GM21528 (cell line): ENCODE measurements around the gene TENT5C.

Experiments
- ATAC-seq: cut with Tn5 transposase; IDR thresholded peaks from one replicate; pipeline ENCODE4 v1.9.1; 2021; ENCODE audit warnings: mild to moderate bottlenecking, moderate library complexity; ENCODE audit not compliant: unreplicated experiment, low FRiP score

TENT5C gene

GRCh38 chr1:117611894-117612483 is 6.1 kb downstream of the TENT5C start:
- ATAC-seq = no peak

GRCh38 chr1:117612517-117613248 is 6.8 kb downstream of the TENT5C start:
- ATAC-seq = no peak

DNA sequence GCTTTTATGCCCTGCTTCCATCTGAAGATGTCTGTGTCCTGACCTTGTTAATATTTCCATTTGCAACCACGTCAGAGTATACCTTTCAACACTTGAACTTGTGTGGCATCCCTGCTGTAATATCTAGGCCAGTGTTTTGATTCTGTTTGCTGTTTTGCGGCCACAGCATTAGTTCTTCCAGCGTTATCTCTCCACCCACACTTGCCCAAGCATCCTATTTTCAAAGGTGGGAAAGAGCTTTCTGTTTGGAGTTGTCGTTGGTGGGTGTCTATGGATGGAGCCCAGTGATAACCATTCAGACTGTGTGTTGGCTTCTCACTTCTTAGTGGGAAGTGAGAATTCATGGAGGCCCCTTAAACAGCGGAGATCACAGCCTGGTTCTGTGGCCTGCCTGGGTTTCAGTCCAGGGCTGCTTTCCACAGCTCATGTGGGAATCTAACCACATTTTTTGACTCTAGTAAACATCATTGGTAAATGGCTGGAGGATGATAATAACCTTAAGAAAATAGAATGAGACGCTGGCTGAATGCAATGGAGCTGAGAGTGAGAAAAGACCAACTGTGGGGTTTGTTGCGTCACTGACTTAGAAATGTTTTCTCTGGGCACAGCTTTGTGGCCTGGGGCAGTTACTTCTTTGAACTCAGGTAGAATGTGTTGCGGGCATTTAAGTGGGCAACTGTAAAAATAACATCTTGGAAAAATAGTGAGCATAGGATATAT is 7.6 kb downstream of the TENT5C start:
- ATAC-seq = no peak

GRCh38 chr1:117613969-117614729 is 8.3 kb downstream of the TENT5C start:
- no peak for ATAC-seq

- ATAC-seq = no peak
Observed at GRCh38 chr1:117615474-117615873, 9.6 kb downstream of the TENT5C start.

GRCh38 chr1:117616356-117616755 is 10.5 kb downstream of the TENT5C start:
- no peak for ATAC-seq

GRCh38 chr1:117616967-117617366 is 11.1 kb downstream of the TENT5C start:
- no peak for ATAC-seq

GRCh38 chr1:117618450-117619122 is 12.7 kb downstream of the TENT5C start:
- no peak for ATAC-seq

- ATAC-seq = no peak
Observed at GRCh38 chr1:117620440-117620839, 14.6 kb downstream of the TENT5C start.

- no peak for ATAC-seq
Observed at GRCh38 chr1:117621316-117621715, 15.5 kb downstream of the TENT5C start.

DNA sequence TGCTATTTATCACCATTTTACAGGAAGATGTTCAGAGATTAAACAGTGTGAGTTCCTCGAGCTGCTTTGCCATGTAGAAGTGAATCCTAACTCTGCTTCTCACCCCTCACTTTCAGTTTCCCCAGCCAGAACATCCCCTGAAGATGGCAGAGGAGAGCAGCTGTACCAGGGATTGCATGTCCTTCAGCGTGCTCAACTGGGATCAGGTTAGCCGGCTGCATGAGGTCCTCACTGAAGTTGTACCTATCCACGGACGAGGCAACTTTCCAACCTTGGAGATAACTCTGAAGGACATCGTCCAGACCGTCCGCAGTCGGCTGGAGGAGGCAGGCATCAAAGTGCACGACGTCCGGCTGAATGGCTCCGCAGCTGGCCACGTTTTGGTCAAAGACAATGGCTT is 16.9 kb downstream of the TENT5C start:
- ATAC-seq = no peak

DNA sequence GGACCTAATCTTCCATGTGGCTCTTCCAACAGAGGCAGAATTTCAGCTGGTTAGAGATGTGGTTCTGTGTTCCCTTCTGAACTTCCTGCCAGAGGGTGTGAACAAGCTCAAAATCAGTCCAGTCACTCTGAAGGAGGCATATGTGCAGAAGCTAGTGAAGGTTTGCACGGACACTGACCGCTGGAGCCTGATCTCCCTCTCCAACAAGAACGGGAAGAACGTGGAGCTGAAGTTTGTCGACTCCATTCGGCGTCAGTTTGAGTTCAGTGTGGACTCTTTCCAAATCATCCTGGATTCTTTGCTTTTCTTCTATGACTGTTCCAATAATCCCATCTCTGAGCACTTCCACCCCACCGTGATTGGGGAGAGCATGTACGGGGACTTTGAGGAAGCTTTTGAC is 17.3 kb downstream of the TENT5C start:
- ATAC-seq = no peak

DNA sequence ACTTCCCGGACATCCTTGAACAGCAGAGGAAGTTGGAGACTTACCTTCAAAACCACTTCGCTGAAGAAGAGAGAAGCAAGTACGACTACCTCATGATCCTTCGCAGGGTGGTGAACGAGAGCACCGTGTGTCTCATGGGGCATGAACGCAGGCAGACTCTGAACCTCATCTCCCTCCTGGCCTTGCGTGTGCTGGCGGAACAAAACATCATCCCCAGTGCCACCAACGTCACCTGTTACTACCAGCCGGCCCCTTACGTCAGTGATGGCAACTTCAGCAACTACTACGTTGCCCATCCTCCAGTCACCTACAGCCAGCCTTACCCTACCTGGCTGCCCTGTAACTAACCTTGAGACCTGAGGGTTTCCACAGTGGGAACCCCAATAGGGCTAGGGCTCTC is 17.9 kb downstream of the TENT5C start:
- no peak for ATAC-seq

- ATAC-seq = no peak
Observed at GRCh38 chr1:117627546-117628130, 21.8 kb downstream of the TENT5C start.

- no peak for ATAC-seq
Observed at GRCh38 chr1:117628343-117628742, 22.5 kb downstream of the TENT5C start.

DNA sequence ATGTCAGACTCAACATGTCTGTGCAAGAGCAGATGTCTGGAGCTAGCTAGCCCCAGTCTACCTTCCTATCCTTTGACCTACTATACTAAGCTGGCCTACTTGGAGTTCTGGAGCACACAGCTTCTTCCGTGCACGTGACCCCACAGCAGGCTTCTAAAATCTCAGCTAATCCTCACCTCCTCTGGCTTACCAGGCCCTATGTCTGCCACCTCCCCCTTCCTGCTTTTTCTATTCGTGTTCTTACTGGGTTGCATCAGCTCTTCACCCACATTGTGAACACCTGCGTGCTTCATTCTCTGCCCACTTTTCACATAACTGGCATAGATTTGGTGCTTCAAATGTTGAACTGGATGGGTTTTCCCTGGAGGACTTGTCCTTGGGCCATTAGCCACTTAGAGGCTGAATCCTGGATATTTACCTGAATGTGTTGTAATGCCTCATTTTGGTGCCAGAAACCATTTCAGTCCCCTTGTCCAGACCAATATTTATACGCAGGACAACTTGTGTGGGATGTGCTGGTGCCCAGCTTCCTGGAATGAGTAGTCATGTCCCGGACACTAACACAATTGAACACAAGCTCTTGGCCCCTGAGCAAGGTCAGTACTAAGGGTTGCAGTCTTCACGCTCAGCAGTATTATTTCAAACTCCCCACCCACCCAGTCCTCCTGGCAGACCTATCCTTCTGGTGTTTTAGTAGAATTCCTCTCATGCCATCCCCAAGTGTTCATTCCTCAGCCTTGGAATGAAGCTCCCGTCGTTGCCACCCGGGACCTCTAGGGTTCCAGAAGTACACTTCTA is 24.0 kb downstream of the TENT5C start:
- no peak for ATAC-seq

- no peak for ATAC-seq
Observed at GRCh38 chr1:117630423-117630998, 24.7 kb downstream of the TENT5C start.

DNA sequence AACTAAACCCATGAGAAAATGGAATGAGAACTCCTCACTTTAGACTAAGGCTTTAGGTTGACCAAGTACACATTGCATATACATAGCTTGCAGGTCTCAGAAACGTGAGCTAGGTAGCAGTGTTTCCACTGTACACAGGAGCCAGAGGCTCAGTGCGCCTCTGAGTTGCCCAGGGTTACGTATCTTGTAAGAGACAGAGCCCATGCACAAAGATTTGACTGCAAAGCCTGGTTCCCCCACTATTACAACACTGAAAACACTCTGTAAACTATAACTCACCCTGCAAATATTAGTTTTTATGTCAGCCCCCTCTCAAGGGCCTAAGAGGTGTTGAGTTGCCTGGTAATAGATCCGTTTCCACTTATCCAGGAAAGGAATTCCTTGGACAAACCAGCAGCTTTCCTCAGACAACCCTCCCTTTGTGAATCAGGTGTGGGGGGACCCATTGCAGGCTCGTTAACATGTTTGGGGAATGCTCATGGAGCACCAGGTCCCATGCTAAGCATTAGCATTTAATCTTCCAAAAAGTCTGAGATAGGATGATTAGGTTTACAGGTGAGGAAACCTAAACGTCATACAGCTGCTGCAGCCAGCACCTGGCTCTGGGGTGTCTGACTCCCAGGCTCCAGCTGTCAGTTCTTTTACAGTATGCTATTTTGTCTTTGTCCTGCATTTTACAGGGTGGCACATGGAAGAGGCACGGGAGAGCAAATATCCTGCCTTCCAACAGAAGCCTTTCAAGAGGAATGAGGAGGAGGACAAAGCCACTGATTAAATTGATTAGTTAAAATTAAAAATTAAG is 25.7 kb downstream of the TENT5C start:
- no peak for ATAC-seq
